Measurements from ENCODE around the gene ZSCAN5A.

GRCh38 chr19:56321254-56321988 lies 6.8 kb upstream of the ZSCAN5A start:
- TF ChIP-seq CTCF (IDR thresholded peaks at IDR 0.05) (no peak), POLR2A (IDR thresholded peaks at IDR 0.05) (no peak)

All from uterus (tissue), 2 donors.